RWPE1 (cell line): ENCODE measurements around the gene NEURL1.
A peak's percentile ranks its signal among the peaks of the same experiment; 100 is the strongest.
"Not testable (repeated sequence)": the region's sequence is repeated elsewhere in the genome, so short reads cannot be mapped to it uniquely, and the experiment has no call there.

Source experiments
- CTCF ChIA-PET: fragments of 350-600 bp; sonication (Branson Sonifier 250); formaldehyde crosslinking; extraction: SDS; loops from one replicate; lab custom pipeline; 2021; lab: Yijun Ruan, JAX
- POLR2A ChIA-PET: fragments of 400-600 bp; formaldehyde crosslinking; extraction: SDS; loops from one replicate; lab custom pipeline; 2020; ENCODE audit warnings: antibody characterized with exemption; ENCODE audit not compliant: low non-redundant PET; lab: Yijun Ruan, JAX
- DNase-seq: peaks from one replicate; pipeline ENCODE4 v3.0.0; 2012; ENCODE audit warnings: low spot score
- H3K27ac ChIP-seq: fragments of 450-650 bp; 2 replicates; pipeline ENCODE4 v1.5.1; 2017
- CTCF ChIP-seq: fragments of 450-650 bp; conservative IDR thresholded peaks from 2 replicates; pipeline ENCODE4 v1.5.1; 2017; ENCODE audit warnings: low read depth, mild to moderate bottlenecking

Gene NEURL1

GRCh38 chr10:103517234-103518085 is 24.0 kb downstream of the NEURL1 start:
- POLR2A ChIA-PET: no interaction called here
- CTCF ChIA-PET: no interaction called here
- no peak for DNase-seq
- no peak overlapping the region for H3K27ac ChIP-seq
- no peak for TF ChIP-seq CTCF

- H3K27ac ChIP-seq: no peak overlapping the region
- TF ChIP-seq CTCF: no peak
- ChIA-PET POLR2A (no interaction called here), CTCF (no interaction called here)
- DNase-seq: no peak
These were observed 26.3 kb downstream of the NEURL1 start for GRCh38 chr10:103519798-103520197.

GRCh38 chr10:103522006-103522405 is 28.5 kb downstream of the NEURL1 start:
- H3K27ac ChIP-seq, CTCF ChIA-PET, DNase-seq, POLR2A ChIA-PET: not testable (repeated sequence)

- no peak for TF ChIP-seq CTCF
- ChIA-PET POLR2A (interaction anchor here (0.6 kb wide), 1 partner anchor 24 kb away, joined by 5 read pairs; no protein-coding TSS in a partner anchor), CTCF (no interaction called here)
These were observed 30.2 kb downstream of the NEURL1 start for GRCh38 chr10:103523683-103524082.

GRCh38 chr10:103525901-103526300 is 32.4 kb downstream of the NEURL1 start:
- DNase-seq: no peak
- CTCF ChIA-PET: no interaction called here
- no peak for TF ChIP-seq CTCF
- POLR2A ChIA-PET: no interaction called here
- no peak overlapping the region for H3K27ac ChIP-seq

More at GRCh38 chr10:103523683-103524082, 30.2 kb downstream of the NEURL1 start:
- no peak overlapping the region for H3K27ac ChIP-seq
- no peak for DNase-seq

GRCh38 chr10:103527476-103527875 is 34.0 kb downstream of the NEURL1 start:
- CTCF ChIA-PET, POLR2A ChIA-PET, H3K27ac ChIP-seq: not testable (repeated sequence)
- peak; percentile 83 for DNase-seq

- no peak overlapping the region for H3K27ac ChIP-seq
- POLR2A ChIA-PET: no interaction called here
- CTCF ChIA-PET: interaction anchor here (0.6 kb wide), 1 partner anchor 70 kb away, joined by 4 read pairs; no protein-coding TSS in a partner anchor
- DNase-seq: no peak
- TF ChIP-seq CTCF: no peak
These were observed 35.0 kb downstream of the NEURL1 start for GRCh38 chr10:103528549-103528948.
